ENCODE measurements around the gene DNAI2.

DNAI2 gene

GRCh38 chr17:74245871-74246270 is 28.2 kb upstream of the DNAI2 start:
- no peak overlapping the region for H3K4me3 ChIP-seq (ENCODE audit: low read depth, low read length)

GRCh38 chr17:74249590-74250270 is 24.3 kb upstream of the DNAI2 start:
- TF ChIP-seq, protein P1, sequence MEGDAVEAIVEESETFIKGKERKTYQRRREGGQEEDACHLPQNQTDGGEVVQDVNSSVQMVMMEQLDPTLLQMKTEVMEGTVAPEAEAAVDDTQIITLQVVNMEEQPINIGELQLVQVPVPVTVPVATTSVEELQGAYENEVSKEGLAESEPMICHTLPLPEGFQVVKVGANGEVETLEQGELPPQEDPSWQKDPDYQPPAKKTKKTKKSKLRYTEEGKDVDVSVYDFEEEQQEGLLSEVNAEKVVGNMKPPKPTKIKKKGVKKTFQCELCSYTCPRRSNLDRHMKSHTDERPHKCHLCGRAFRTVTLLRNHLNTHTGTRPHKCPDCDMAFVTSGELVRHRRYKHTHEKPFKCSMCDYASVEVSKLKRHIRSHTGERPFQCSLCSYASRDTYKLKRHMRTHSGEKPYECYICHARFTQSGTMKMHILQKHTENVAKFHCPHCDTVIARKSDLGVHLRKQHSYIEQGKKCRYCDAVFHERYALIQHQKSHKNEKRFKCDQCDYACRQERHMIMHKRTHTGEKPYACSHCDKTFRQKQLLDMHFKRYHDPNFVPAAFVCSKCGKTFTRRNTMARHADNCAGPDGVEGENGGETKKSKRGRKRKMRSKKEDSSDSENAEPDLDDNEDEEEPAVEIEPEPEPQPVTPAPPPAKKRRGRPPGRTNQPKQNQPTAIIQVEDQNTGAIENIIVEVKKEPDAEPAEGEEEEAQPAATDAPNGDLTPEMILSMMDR (IDR thresholded peaks at IDR 0.05; ENCODE audit: low read depth, low read length): no peak
- H3K4me3 ChIP-seq (ENCODE audit: low read depth, low read length): no peak overlapping the region

More at GRCh38 chr17:74245871-74246270, 28.2 kb upstream of the DNAI2 start:
- TF ChIP-seq, protein P1 (IDR thresholded peaks at IDR 0.05; ENCODE audit: low read depth, low read length): no peak

DNA sequence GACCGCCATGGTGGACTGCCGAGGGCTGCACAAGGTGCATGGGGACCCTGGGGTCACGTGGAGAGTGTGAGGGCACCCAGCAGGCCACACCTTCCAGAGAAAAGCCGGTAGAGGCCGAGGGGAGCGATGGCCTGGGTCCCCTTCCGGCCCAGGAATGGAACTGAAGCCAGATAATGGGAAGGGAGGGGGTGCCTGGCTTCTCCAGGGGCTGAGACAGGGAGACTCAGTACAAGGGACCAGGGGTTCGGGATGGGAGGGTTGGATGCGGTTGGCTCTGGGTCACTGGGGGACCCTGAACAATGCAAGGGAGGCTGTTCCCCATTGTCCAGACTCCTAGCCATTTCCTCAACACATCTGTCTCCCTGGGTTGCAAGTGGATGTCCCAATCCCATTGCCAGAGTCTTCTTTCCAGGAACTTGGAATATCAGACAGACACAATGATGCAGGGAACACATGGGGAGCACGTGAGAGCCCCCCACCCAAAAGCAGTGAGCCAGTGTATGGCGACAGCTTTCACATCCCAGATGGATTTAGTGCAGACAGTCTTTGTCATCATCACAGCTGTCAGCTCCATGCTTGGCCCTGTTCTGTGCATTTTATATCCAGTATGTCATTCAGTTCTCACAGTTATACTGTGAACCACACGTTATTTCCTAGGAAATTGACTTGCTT is 23.6 kb upstream of the DNAI2 start:
- TF ChIP-seq, protein P1 (IDR thresholded peaks at IDR 0.05; ENCODE audit: low read depth, low read length): no peak

GRCh38 chr17:74251051-74251450 is 23.0 kb upstream of the DNAI2 start:
- H3K4me3 ChIP-seq (ENCODE audit: low read depth, low read length): no peak overlapping the region
- TF ChIP-seq, protein P1 (IDR thresholded peaks at IDR 0.05; ENCODE audit: low read depth, low read length): no peak

More for the DNA sequence above, 23.6 kb upstream of the DNAI2 start:
- H3K4me3 ChIP-seq (ENCODE audit: low read depth, low read length): no peak overlapping the region

DNA sequence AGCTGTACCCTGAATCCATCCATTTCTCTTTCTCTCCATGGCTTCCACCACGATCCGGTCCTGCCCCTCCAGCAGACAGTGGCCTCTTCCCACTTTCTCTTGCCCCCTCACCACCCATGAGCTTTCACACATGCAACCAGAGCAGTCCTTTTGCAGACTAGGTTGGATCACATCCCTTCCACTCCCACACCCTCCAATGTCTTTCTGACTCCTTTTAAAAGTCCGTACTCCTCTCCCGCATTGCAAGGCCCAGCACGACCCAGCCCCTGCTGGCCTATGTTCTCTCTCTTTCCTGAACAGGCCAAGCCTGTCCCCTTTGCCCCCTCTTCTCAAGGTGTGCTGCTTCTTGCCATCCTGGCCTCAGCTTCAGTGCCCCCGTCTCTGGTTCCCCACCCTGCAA is 22.5 kb upstream of the DNAI2 start:
- TF ChIP-seq, protein P1 (IDR thresholded peaks at IDR 0.05; ENCODE audit: low read depth, low read length): no peak
- H3K4me3 ChIP-seq (ENCODE audit: low read depth, low read length): no peak overlapping the region

- TF ChIP-seq, protein P1 (IDR thresholded peaks at IDR 0.05; ENCODE audit: low read depth, low read length): no peak
- H3K4me3 ChIP-seq (ENCODE audit: low read depth, low read length): no peak overlapping the region
Observed at GRCh38 chr17:74252211-74252610, 21.8 kb upstream of the DNAI2 start.

GRCh38 chr17:74253036-74253435 is 21.0 kb upstream of the DNAI2 start:
- H3K4me3 ChIP-seq (ENCODE audit: low read depth, low read length): no peak overlapping the region
- TF ChIP-seq, protein P1 (IDR thresholded peaks at IDR 0.05; ENCODE audit: low read depth, low read length): no peak
